ENCODE results near the gene MUC2. TPM values are rescaled to one million over a fixed set of nuclear protein-coding genes. Genes with fewer than 3 reads are reported as not detected.

Gene MUC2
- total and polyA plus RNA-seq, 2 of the 13 experiments (the other 11 are each of a cell fraction or from before 2014, with no cell fraction given), result not detected

DNA sequence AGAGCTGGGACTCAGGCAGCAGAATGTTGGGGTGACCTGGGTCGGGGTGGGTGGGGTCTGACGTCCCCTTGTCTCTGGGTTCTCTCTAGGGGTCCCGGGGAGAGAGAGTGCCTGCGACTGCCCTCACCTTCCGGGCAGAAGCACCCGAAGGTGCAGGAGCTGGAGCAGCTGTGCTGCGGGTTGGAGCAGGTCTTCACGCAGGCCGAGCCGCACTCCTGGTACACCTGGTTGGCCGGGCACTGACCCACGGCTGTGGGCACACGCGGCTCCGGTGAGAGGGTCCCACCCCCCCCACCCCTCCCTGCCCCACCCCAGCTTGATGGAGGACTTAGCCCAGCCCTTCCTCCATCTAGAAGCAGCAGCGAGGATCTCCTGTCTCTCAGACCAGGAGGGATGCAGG, 44.6 kb upstream of the MUC2 start:
- Histone ChIP-seq H3K27me3 (ENCODE audit: control insufficient read depth in 1 of 2, insufficient read depth in 2 of 2, low read length in 2 of 2) (peaks cover 24 to 54% of the 10 kb centered on the region in 2 experiments; a peak in 4 of 5 replicates), H3K9ac (ENCODE audit: insufficient read depth, low read depth, low read length) (no peak overlapping the region), H3K4me2 (ENCODE audit: low read depth, low read length) (no peak overlapping the region), H3K79me2 (ENCODE audit: insufficient read depth, low read length) (no peaks in the 10 kb centered on the region), H3K27ac (ENCODE audit: extremely low read length, insufficient read depth, low read length) (no peak overlapping the region), H4K20me1 (ENCODE audit: insufficient read depth, low read length) (no peaks in the 10 kb centered on the region), H3K4me1 (ENCODE audit: insufficient read depth, low read length) (peaks cover 7% of the 10 kb centered on the region; the same call in 1 of the 2 replicates), H2AFZ (ENCODE audit: low read length) (no peak overlapping the region), H3K36me3 (replicated peaks in 1 of 2; ENCODE audit: control insufficient read depth in 1 of 2, insufficient read depth in 2 of 2, low read length in 2 of 2) (no peaks in the 10 kb centered on the region), H3K9me3 (ENCODE audit: low read length) (no peaks in the 10 kb centered on the region), H3K4me3 (replicated peaks in 1 of 3; ENCODE audit: insufficient read depth in 1 of 3, low read depth in 2 of 3, low read length in 3 of 3) (no peak overlapping the region)
- ATAC-seq (no peak), FAIRE-seq (no peak), DNase-seq (ENCODE audit: low spot score) (no peak)
- in situ Hi-C loops (cut with HindIII; ENCODE audit: extremely low pct_ligation_motif_present, low pct_unique_long_range_greater_than_20kb), result no loop called here
- no TSS peak for BruUV-seq (replicated peaks)
- TF ChIP-seq NFE2L2 (IDR thresholded peaks at IDR 0.05; ENCODE audit: low read length) (no peak), TCF7 (IDR thresholded peaks at IDR 0.05; ENCODE audit: low read depth) (no peak), ZNF598 (CRISPR knock-in tag; IDR thresholded peaks at IDR 0.05; ENCODE audit: borderline replicate concordance) (no peak), GTF2F1 (IDR thresholded peaks at IDR 0.05; ENCODE audit: low read length) (no peak), ZNF143 (CRISPR knock-in tag; IDR thresholded peaks at IDR 0.05) (no peak), ZNF816 (CRISPR knock-in tag; IDR thresholded peaks at IDR 0.05; ENCODE audit: borderline replicate concordance) (no peak), CAMTA2 (CRISPR knock-in tag; IDR thresholded peaks at IDR 0.05; ENCODE audit: borderline replicate concordance) (no peak), ZNF672 (CRISPR knock-in tag; IDR thresholded peaks at IDR 0.05) (no peak), PCBP2 (optimal IDR thresholded peaks at IDR 0.05; ENCODE audit: low read depth, low read length, poor library complexity, severe bottlenecking) (no peak), KLF6 (CRISPR knock-in tag; IDR thresholded peaks at IDR 0.05) (no peak), EHMT2 (IDR thresholded peaks at IDR 0.05; ENCODE audit: borderline replicate concordance, low read depth, low read length) (no peak), ERF (CRISPR knock-in tag; IDR thresholded peaks at IDR 0.05) (no peak), BCL6 (CRISPR knock-in tag; IDR thresholded peaks at IDR 0.05) (no peak)
- TF ChIP-seq, protein P1, sequence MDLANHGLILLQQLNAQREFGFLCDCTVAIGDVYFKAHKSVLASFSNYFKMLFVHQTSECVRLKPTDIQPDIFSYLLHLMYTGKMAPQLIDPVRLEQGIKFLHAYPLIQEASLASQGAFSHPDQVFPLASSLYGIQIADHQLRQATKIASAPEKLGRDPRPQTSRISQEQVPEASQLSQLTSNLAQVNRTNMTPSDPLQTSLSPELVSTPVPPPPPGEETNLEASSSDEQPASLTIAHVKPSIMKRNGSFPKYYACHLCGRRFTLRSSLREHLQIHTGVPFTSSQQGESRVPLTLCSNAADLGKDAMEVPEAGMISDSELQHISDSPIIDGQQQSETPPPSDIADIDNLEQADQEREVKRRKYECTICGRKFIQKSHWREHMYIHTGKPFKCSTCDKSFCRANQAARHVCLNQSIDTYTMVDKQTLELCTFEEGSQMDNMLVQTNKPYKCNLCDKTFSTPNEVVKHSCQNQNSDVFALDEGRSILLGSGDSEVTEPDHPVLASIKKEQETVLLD (CRISPR knock-in tag; IDR thresholded peaks at IDR 0.05; ENCODE audit: low read depth), result no peak
- TF ChIP-seq, protein P2, sequence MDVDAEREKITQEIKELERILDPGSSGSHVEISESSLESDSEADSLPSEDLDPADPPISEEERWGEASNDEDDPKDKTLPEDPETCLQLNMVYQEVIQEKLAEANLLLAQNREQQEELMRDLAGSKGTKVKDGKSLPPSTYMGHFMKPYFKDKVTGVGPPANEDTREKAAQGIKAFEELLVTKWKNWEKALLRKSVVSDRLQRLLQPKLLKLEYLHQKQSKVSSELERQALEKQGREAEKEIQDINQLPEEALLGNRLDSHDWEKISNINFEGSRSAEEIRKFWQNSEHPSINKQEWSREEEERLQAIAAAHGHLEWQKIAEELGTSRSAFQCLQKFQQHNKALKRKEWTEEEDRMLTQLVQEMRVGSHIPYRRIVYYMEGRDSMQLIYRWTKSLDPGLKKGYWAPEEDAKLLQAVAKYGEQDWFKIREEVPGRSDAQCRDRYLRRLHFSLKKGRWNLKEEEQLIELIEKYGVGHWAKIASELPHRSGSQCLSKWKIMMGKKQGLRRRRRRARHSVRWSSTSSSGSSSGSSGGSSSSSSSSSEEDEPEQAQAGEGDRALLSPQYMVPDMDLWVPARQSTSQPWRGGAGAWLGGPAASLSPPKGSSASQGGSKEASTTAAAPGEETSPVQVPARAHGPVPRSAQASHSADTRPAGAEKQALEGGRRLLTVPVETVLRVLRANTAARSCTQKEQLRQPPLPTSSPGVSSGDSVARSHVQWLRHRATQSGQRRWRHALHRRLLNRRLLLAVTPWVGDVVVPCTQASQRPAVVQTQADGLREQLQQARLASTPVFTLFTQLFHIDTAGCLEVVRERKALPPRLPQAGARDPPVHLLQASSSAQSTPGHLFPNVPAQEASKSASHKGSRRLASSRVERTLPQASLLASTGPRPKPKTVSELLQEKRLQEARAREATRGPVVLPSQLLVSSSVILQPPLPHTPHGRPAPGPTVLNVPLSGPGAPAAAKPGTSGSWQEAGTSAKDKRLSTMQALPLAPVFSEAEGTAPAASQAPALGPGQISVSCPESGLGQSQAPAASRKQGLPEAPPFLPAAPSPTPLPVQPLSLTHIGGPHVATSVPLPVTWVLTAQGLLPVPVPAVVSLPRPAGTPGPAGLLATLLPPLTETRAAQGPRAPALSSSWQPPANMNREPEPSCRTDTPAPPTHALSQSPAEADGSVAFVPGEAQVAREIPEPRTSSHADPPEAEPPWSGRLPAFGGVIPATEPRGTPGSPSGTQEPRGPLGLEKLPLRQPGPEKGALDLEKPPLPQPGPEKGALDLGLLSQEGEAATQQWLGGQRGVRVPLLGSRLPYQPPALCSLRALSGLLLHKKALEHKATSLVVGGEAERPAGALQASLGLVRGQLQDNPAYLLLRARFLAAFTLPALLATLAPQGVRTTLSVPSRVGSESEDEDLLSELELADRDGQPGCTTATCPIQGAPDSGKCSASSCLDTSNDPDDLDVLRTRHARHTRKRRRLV (CRISPR knock-in tag; IDR thresholded peaks at IDR 0.05), result no peak
- ChIA-PET CTCF (ENCODE audit: low intra/inter-chr PET ratio, low total read pairs) (no interaction called here), POLR2A (no interaction called here)
- WGBS (ENCODE audit: low lambda C conversion rate), result 7% methylated on average over 3 of the region's 16 CpGs
- intact Hi-C loops (cut with micrococcal nuclease; ENCODE audit: unreplicated experiment), result no loop called here

All from HepG2 (cell line).